Measurements from ENCODE around the gene TNP2. TPM values are rescaled to one million over a fixed set of nuclear protein-coding genes. Genes with fewer than 3 reads are reported as not detected.

Gene TNP2
- total and polyA plus RNA-seq, 9 of the 15 experiments (the other 6 are each of a cell fraction or from before 2014, with no cell fraction given), result not detected

DNA sequence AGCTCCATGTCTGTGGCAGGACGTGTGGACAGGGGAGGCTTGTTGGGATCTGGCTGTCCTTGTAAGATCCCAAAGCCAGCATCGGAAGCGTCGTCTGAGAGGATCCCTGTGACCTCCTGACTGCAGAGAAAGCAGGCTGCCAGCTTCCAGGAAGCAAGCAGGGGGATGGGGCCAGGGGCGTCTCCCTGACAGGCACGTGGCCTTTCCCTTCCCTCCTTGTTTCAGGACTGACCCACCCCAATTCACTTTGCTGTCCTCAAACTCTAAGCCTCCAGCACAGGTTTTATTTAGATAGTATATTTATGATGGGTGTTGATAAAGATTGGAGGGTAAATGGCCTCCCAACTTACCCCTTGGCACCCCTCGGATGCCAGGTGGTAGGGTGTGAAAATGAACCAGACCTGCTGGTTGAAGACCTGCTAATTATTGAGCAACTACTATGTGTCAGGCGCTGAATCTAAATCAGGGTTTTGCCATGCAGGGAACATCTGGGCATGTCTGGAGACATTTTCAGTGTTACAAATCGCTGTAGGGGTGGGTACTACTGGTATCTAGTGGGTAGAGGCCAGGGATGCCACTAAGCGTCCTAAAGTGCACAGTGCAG lies 37.7 kb downstream of the TNP2 start (continued):
- TF ChIP-seq, protein P1, sequence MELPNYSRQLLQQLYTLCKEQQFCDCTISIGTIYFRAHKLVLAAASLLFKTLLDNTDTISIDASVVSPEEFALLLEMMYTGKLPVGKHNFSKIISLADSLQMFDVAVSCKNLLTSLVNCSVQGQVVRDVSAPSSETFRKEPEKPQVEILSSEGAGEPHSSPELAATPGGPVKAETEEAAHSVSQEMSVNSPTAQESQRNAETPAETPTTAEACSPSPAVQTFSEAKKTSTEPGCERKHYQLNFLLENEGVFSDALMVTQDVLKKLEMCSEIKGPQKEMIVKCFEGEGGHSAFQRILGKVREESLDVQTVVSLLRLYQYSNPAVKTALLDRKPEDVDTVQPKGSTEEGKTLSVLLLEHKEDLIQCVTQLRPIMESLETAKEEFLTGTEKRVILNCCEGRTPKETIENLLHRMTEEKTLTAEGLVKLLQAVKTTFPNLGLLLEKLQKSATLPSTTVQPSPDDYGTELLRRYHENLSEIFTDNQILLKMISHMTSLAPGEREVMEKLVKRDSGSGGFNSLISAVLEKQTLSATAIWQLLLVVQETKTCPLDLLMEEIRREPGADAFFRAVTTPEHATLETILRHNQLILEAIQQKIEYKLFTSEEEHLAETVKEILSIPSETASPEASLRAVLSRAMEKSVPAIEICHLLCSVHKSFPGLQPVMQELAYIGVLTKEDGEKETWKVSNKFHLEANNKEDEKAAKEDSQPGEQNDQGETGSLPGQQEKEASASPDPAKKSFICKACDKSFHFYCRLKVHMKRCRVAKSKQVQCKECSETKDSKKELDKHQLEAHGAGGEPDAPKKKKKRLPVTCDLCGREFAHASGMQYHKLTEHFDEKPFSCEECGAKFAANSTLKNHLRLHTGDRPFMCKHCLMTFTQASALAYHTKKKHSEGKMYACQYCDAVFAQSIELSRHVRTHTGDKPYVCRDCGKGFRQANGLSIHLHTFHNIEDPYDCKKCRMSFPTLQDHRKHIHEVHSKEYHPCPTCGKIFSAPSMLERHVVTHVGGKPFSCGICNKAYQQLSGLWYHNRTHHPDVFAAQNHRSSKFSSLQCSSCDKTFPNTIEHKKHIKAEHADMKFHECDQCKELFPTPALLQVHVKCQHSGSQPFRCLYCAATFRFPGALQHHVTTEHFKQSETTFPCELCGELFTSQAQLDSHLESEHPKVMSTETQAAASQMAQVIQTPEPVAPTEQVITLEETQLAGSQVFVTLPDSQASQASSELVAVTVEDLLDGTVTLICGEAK (IDR thresholded peaks at IDR 0.05), result no peak
- TF ChIP-seq, protein P1 (CRISPR knock-in tag; IDR thresholded peaks at IDR 0.05), result no peak
- TF ChIP-seq ADNP (tag; IDR thresholded peaks at IDR 0.05), result no peak
- no peak for TF ChIP-seq NR2C2 (CRISPR knock-in tag; IDR thresholded peaks at IDR 0.05)
- 0 out of 2 replicates have a peak, but pooled peaks have one; percentile 17 for TF ChIP-seq NR2C2 (tag; IDR thresholded peaks at IDR 0.05)
- TF ChIP-seq, protein P2, sequence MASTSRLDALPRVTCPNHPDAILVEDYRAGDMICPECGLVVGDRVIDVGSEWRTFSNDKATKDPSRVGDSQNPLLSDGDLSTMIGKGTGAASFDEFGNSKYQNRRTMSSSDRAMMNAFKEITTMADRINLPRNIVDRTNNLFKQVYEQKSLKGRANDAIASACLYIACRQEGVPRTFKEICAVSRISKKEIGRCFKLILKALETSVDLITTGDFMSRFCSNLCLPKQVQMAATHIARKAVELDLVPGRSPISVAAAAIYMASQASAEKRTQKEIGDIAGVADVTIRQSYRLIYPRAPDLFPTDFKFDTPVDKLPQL (IDR thresholded peaks at IDR 0.05; ENCODE audit: extremely low read depth, insufficient read length), result no peak
- TF ChIP-seq MTA3 (IDR thresholded peaks at IDR 0.05; ENCODE audit: borderline replicate concordance), result 0 out of 2 replicates have a peak, but pooled peaks have one; percentile 7
- peak; percentile 63; the same call in 1 of the 2 replicates for TF ChIP-seq NR4A1 (CRISPR knock-in tag; IDR thresholded peaks at IDR 0.05)
- peak; percentile 36 for TF ChIP-seq NR4A1 (tag; IDR thresholded peaks at IDR 0.05)
- peak; percentile 63 for TF ChIP-seq ZNF311 (CRISPR knock-in tag; IDR thresholded peaks at IDR 0.05)
- TF ChIP-seq, protein P3, sequence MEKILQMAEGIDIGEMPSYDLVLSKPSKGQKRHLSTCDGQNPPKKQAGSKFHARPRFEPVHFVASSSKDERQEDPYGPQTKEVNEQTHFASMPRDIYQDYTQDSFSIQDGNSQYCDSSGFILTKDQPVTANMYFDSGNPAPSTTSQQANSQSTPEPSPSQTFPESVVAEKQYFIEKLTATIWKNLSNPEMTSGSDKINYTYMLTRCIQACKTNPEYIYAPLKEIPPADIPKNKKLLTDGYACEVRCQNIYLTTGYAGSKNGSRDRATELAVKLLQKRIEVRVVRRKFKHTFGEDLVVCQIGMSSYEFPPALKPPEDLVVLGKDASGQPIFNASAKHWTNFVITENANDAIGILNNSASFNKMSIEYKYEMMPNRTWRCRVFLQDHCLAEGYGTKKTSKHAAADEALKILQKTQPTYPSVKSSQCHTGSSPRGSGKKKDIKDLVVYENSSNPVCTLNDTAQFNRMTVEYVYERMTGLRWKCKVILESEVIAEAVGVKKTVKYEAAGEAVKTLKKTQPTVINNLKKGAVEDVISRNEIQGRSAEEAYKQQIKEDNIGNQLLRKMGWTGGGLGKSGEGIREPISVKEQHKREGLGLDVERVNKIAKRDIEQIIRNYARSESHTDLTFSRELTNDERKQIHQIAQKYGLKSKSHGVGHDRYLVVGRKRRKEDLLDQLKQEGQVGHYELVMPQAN (IDR thresholded peaks at IDR 0.05; ENCODE audit: borderline replicate concordance), result no peak
- peak; percentile 70 for TF ChIP-seq CXXC5 (CRISPR knock-in tag; IDR thresholded peaks at IDR 0.05)
- TF ChIP-seq SMAD2 (IDR thresholded peaks at IDR 0.05; ENCODE audit: low read depth, low read length), result no peak
- TF ChIP-seq MAZ (CRISPR knock-in tag; conservative IDR thresholded peaks at IDR 0.05 in 1 of 2, IDR thresholded peaks at IDR 0.05 in 1 of 2), result 0 out of 4 replicates have a peak, but pooled peaks of 1 of the 2 experiments have one; percentile 42
- TF ChIP-seq NFIX (CRISPR knock-in tag; IDR thresholded peaks at IDR 0.05; ENCODE audit: low read depth), result no peak
- 0 out of 2 replicates have a peak, but pooled peaks have one; percentile 47 for TF ChIP-seq ZNF589 (CRISPR knock-in tag; IDR thresholded peaks at IDR 0.05; ENCODE audit: low read depth)

All from K562 (cell line).